PFSK-1 (cell line): Measurements from ENCODE around the gene DUS1L.
A peak's percentile ranks its signal among the peaks of the same experiment; 100 is the strongest.

Source experiments
- FOXP2 ChIP-seq: optimal IDR thresholded peaks from 2 replicates; pipeline ENCODE3; 2011; ENCODE audit warnings: borderline replicate concordance, control low read depth, inconsistent platforms; ENCODE audit not compliant: insufficient read depth; ENCODE audit errors: extremely low read length, extremely low read depth
- POLR2AphosphoS5 ChIP-seq: IDR thresholded peaks from 2 replicates; pipeline ENCODE4 v1.6.1; 2012; ENCODE audit warnings: low read depth, mild to moderate bottlenecking, control low read depth, low read length, moderate library complexity
- REST ChIP-seq, 2 experiments: IDR thresholded peaks; 2 replicates each; pipeline versions ENCODE4 v1.6.1 to v1.8.0; 2011 to 2012; ENCODE audit warnings: low read depth in 2 of 2, low read length in 2 of 2, control low read depth in 1 of 2, inconsistent platforms in 1 of 2, mild to moderate bottlenecking in 1 of 2, moderate library complexity in 1 of 2; ENCODE audit not compliant: insufficient read depth in 1 of 2
- SIN3A ChIP-seq: IDR thresholded peaks from 2 replicates; pipeline ENCODE4 v1.6.1; 2012; ENCODE audit warnings: mild to moderate bottlenecking, low read length, moderate library complexity, borderline replicate concordance; ENCODE audit not compliant: insufficient read depth
- TAF1 ChIP-seq: IDR thresholded peaks from 2 replicates; pipeline ENCODE4 v1.6.1; 2012; ENCODE audit warnings: low read length, control low read depth, borderline replicate concordance; ENCODE audit not compliant: insufficient read depth

DUS1L gene

GRCh38 chr17:82039695-82040299 lies 25.8 kb downstream of the DUS1L start:
- TF ChIP-seq FOXP2 (no peak), SIN3A (no peak), TAF1 (no peak), REST (IDR thresholded peaks at IDR 0.05; ENCODE audit: insufficient read depth in 1 of 2, low read depth in 2 of 2, low read length in 2 of 2) (no peak), POLR2AphosphoS5 (no peak)

GRCh38 chr17:82037889-82038195 lies 27.8 kb downstream of the DUS1L start:
- no peak for TF ChIP-seq TAF1
- no peak for TF ChIP-seq POLR2AphosphoS5
- no peak for TF ChIP-seq SIN3A
- no peak for TF ChIP-seq FOXP2
- TF ChIP-seq REST (IDR thresholded peaks at IDR 0.05; ENCODE audit: insufficient read depth in 1 of 2, low read depth in 2 of 2, low read length in 2 of 2) = no peak

GRCh38 chr17:82037092-82037888 lies 28.3 kb downstream of the DUS1L start, which contains the start of gene DCXR:
DCXR (minus strand) TSS chr17:82037697; CDS start chr17:82037682, 15 bp downstream.
- TF ChIP-seq SIN3A (peak; percentile 92; the same call in 1 of the 2 replicates), REST (IDR thresholded peaks at IDR 0.05; ENCODE audit: insufficient read depth in 1 of 2, low read depth in 2 of 2, low read length in 2 of 2) (0 out of 4 replicates have a peak, but pooled peaks of 1 of the 2 experiments have one; percentile 36), POLR2AphosphoS5 (peak; percentile 99), TAF1 (peak; percentile 70; the same call in 1 of the 2 replicates), FOXP2 (peak; percentile 54)

- TF ChIP-seq REST (IDR thresholded peaks at IDR 0.05; ENCODE audit: insufficient read depth in 1 of 2, low read depth in 2 of 2, low read length in 2 of 2) = no peak
- no peak for TF ChIP-seq TAF1
- TF ChIP-seq FOXP2 = no peak
- no peak for TF ChIP-seq POLR2AphosphoS5
- TF ChIP-seq SIN3A = no peak
Measured at GRCh38 chr17:82036634-82037091, 28.9 kb downstream of the DUS1L start.
